Kidney epithelial cell (primary cell): ENCODE data around the gene EIF3F. TPM values are rescaled to one million over a fixed set of nuclear protein-coding genes. Genes with fewer than 3 reads are reported as not detected.

ENCODE experiments used
- DNase-seq: peaks from one replicate; pipeline ENCODE4 v3.0.0-alpha.2; 2010; ENCODE audit warnings: low read depth
- H3K27me3 ChIP-seq: 2 replicates; pipeline ENCODE4 v1.6.0; 2011; ENCODE audit warnings: low read length; ENCODE audit not compliant: control insufficient read depth, insufficient read depth
- H3K36me3 ChIP-seq: 2 replicates; pipeline ENCODE4 v1.5.1; 2011; ENCODE audit warnings: low read length; ENCODE audit not compliant: control insufficient read depth, insufficient read depth
- H3K4me3 ChIP-seq: 2 replicates; pipeline ENCODE4 v1.5.1; 2011; ENCODE audit warnings: low read depth, mild to moderate bottlenecking, control low read depth, low read length
- CTCF ChIP-seq: IDR thresholded peaks from 2 replicates; pipeline ENCODE4 v1.5.1; 2011; ENCODE audit warnings: mild to moderate bottlenecking, moderate library complexity, low read length, control low read depth, inconsistent platforms; ENCODE audit not compliant: insufficient read depth, poor library complexity, severe bottlenecking
- total RNA-seq: library from RNA; depleted of rRNA; stranded (reverse); fragments of >200 nt; gene quantifications from 2 replicates; pipeline ENCODE4 v1.2.3, GENCODE V29; 2015

The EIF3F gene
- total RNA-seq, 1 donor from 2014 or later = 334 TPM

GRCh38 chr11:8016440-8016839 lies 29.3 kb downstream of the EIF3F start:
- no peak for DNase-seq
- no peaks in the 10 kb centered on the region for H3K36me3 ChIP-seq
- peaks cover 28% of the 10 kb centered on the region for H3K27me3 ChIP-seq
- H3K4me3 ChIP-seq = no peak overlapping the region
- TF ChIP-seq CTCF = no peak

GRCh38 chr11:8017071-8017470 lies 29.9 kb downstream of the EIF3F start:
- Histone ChIP-seq H3K36me3 (no peaks in the 10 kb centered on the region), H3K27me3 (peaks cover 28% of the 10 kb centered on the region), H3K4me3 (no peak overlapping the region)
- DNase-seq = no peak
- TF ChIP-seq CTCF = no peak

- Histone ChIP-seq H3K27me3 (peaks cover 28% of the 10 kb centered on the region), H3K36me3 (no peaks in the 10 kb centered on the region), H3K4me3 (no peak overlapping the region)
- TF ChIP-seq CTCF = no peak
- DNase-seq = no peak
Measured at GRCh38 chr11:8017894-8018483, 30.9 kb downstream of the EIF3F start.

- Histone ChIP-seq H3K4me3 (peak overlapping the region; percentile 37), H3K27me3 (peaks cover 28% of the 10 kb centered on the region), H3K36me3 (no peaks in the 10 kb centered on the region)
- TF ChIP-seq CTCF = no peak
- peak; percentile 32 for DNase-seq
Measured at GRCh38 chr11:8018484-8019313, 31.6 kb downstream of the EIF3F start.

GRCh38 chr11:8019314-8020243 lies 32.4 kb downstream of the EIF3F start:
- no peaks in the 10 kb centered on the region for H3K36me3 ChIP-seq
- peaks cover 28% of the 10 kb centered on the region for H3K27me3 ChIP-seq
- TF ChIP-seq CTCF = no peak
- no peak for DNase-seq
- H3K4me3 ChIP-seq = peak overlapping the region; percentile 37
